Activated CD4-positive, alpha-beta T cell treated with anti-CD3 and anti-CD28 coated beads, Interleukin-2, amount 10 ng/mL, durations not matched to agents 7 days and 5 days (primary cell): ENCODE data around the gene ASPSCR1. TPM values are rescaled to one million over a fixed set of nuclear protein-coding genes. Genes with fewer than 3 reads are reported as not detected.

Experiments used
- CTCF ChIA-PET: fragments of 350-600 bp; sonication (Branson Sonifier 250); formaldehyde crosslinking; loops from one replicate; lab custom pipeline; 2021; ENCODE audit warnings: antibody characterized with exemption; lab: Charles Lee
- POLR2A ChIA-PET: fragments of 350-600 bp; sonication (Branson Sonifier 250); formaldehyde crosslinking; loops from one replicate; lab custom pipeline; 2021; ENCODE audit warnings: antibody characterized with exemption; lab: Charles Lee
- DNase-seq: peaks from one replicate; pipeline ENCODE4 v3.0.0-alpha.2; 2020
- H3K27ac Mint-ChIP-seq: one replicate; pipeline ENCODE4 v1.8.0; 2021; ENCODE audit warnings: mild to moderate bottlenecking, moderate library complexity, mixed read lengths
- H3K27me3 Mint-ChIP-seq: one replicate; pipeline ENCODE4 v1.8.0; 2021; ENCODE audit warnings: mixed read lengths
- H3K36me3 Mint-ChIP-seq: one replicate; pipeline ENCODE4 v1.8.0; 2021; ENCODE audit warnings: low read depth, mixed read lengths
- H3K4me1 Mint-ChIP-seq: one replicate; pipeline ENCODE4 v1.8.0; 2021; ENCODE audit warnings: mixed read lengths
- H3K4me3 Mint-ChIP-seq: one replicate; pipeline ENCODE4 v1.8.0; 2021; ENCODE audit warnings: mild to moderate bottlenecking, moderate library complexity, mixed read lengths
- H3K9me3 Mint-ChIP-seq: one replicate; pipeline ENCODE4 v1.8.0; 2021; ENCODE audit warnings: mixed read lengths
- total RNA-seq, 2 experiments: library from RNA; stranded (reverse); gene quantifications; one replicate each; pipeline ENCODE4 v1.2.3, GENCODE V29; 2021

The ASPSCR1 gene
- total RNA-seq, 2 experiments from 2014 or later = 34.0 to 37.6 TPM

GRCh38 chr17:81996757-81997441 is 19.5 kb downstream of the ASPSCR1 start:
- Mint-ChIP-seq H3K4me1 (no peaks in the 10 kb centered on the region), H3K27me3 (no peaks in the 10 kb centered on the region), H3K4me3 (no peak overlapping the region), H3K36me3 (no peaks in the 10 kb centered on the region), H3K27ac (no peak overlapping the region), H3K9me3 (no peaks in the 10 kb centered on the region)
- no peak for DNase-seq
- POLR2A ChIA-PET = no interaction called here
- CTCF ChIA-PET = interaction anchor here (0.9 to 2.4 kb wide), 3 partner anchors 11 to 37 kb away, joined by 4 to 10 read pairs (median 6); no protein-coding TSS in a partner anchor

DNA sequence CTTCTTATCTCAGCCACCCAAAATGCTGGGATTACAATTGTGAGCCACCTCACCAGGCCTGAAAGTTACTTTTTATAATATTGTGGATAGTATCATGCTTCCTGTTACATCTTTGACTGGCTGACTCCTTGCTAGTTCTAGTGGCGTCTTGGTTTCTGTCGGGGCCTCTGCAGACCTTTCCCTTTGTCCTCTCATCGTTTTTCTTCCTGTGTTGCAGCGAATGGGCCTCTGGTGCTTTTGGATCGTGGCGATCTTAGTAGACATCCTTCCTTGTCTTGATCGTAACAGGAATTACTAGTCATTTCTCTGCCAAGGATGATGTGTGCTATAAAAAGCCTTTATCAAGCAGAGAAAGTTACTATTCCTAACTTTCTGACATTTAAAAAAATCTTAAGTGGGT is 20.8 kb downstream of the ASPSCR1 start:
- Mint-ChIP-seq H3K4me1 (no peaks in the 10 kb centered on the region), H3K27me3 (no peaks in the 10 kb centered on the region), H3K36me3 (no peaks in the 10 kb centered on the region), H3K9me3 (no peaks in the 10 kb centered on the region), H3K27ac (no peak overlapping the region), H3K4me3 (no peak overlapping the region)
- CTCF ChIA-PET = no interaction called here
- no peak for DNase-seq
- POLR2A ChIA-PET = no interaction called here

GRCh38 chr17:81998691-81999438 is 21.4 kb downstream of the ASPSCR1 start:
- Mint-ChIP-seq H3K36me3 (no peaks in the 10 kb centered on the region), H3K9me3 (no peaks in the 10 kb centered on the region), H3K27me3 (no peaks in the 10 kb centered on the region), H3K27ac (no peak overlapping the region), H3K4me3 (no peak overlapping the region), H3K4me1 (no peaks in the 10 kb centered on the region)
- DNase-seq = no peak
- POLR2A ChIA-PET = no interaction called here
- CTCF ChIA-PET = interaction anchor here (0.5 kb wide), 1 partner anchor 13 kb away, joined by 3 read pairs; no protein-coding TSS in a partner anchor

- DNase-seq = no peak
- H3K4me1 Mint-ChIP-seq = no peaks in the 10 kb centered on the region
- POLR2A ChIA-PET = no interaction called here
- CTCF ChIA-PET = no interaction called here
- no peak overlapping the region for H3K4me3 Mint-ChIP-seq
- no peak overlapping the region for H3K27ac Mint-ChIP-seq
- H3K36me3 Mint-ChIP-seq = no peaks in the 10 kb centered on the region
- H3K27me3 Mint-ChIP-seq = no peaks in the 10 kb centered on the region
- no peaks in the 10 kb centered on the region for H3K9me3 Mint-ChIP-seq
Measured at GRCh38 chr17:81999587-81999975, 22.2 kb downstream of the ASPSCR1 start.

- H3K4me1 Mint-ChIP-seq = no peaks in the 10 kb centered on the region
- no peak overlapping the region for H3K27ac Mint-ChIP-seq
- H3K36me3 Mint-ChIP-seq = no peaks in the 10 kb centered on the region
- no peaks in the 10 kb centered on the region for H3K9me3 Mint-ChIP-seq
- no peak overlapping the region for H3K4me3 Mint-ChIP-seq
- no peak for DNase-seq
- H3K27me3 Mint-ChIP-seq = no peaks in the 10 kb centered on the region
- CTCF ChIA-PET = no interaction called here
- POLR2A ChIA-PET = no interaction called here
Measured at GRCh38 chr17:81999976-82000802, 22.8 kb downstream of the ASPSCR1 start.

DNA sequence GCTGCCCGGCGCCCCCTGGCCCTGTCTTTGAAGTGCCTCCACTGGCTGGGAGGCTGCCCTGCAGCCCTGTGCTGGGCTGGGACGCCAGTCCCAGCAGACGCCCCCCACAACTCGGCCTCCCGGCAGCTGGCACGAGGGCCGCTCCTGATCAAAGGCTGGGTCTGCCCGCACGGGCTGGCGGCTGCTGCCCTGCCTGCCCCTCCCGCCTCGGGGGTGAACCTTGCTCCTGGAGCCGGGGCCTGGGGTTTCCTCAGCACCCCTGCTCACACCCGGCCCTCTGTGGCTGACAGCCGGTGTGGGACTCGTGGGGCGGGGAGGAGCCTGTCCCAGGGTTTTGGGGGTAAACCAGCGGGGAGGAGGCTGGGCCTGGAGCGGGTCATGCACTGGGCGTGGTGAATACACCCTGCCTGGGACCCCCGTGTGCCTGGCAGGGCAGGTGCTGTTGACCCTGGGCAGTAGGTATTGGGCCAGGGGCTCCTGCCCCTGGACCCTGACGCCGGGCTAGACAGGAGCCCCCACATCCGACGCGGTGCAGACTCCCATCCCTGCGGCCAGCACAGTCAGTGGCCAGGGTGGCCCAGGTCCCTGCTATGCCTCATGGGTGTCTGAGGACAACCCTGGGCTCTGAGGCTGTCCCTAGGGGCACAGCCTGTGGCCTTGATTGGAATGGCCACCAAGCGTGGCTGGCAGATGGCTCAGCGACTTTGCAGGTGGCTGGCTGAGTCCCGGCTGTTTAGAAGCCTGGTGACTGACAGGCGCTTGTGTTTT is 23.6 kb downstream of the ASPSCR1 start:
- Mint-ChIP-seq H3K4me3 (no peak overlapping the region), H3K9me3 (no peaks in the 10 kb centered on the region), H3K27me3 (no peaks in the 10 kb centered on the region), H3K4me1 (no peaks in the 10 kb centered on the region), H3K36me3 (no peaks in the 10 kb centered on the region), H3K27ac (no peak overlapping the region)
- no peak for DNase-seq
- POLR2A ChIA-PET = no interaction called here
- CTCF ChIA-PET = no interaction called here

- CTCF ChIA-PET = no interaction called here
- POLR2A ChIA-PET = interaction anchor here (0.7 kb wide), 1 partner anchor 75 kb away, joined by 6 read pairs; no protein-coding TSS in a partner anchor
- Mint-ChIP-seq H3K27me3 (no peaks in the 10 kb centered on the region), H3K4me1 (no peaks in the 10 kb centered on the region), H3K36me3 (no peaks in the 10 kb centered on the region), H3K27ac (no peak overlapping the region), H3K4me3 (no peak overlapping the region), H3K9me3 (no peaks in the 10 kb centered on the region)
- no peak for DNase-seq
Measured at GRCh38 chr17:82001571-82002056, 24.2 kb downstream of the ASPSCR1 start.

- no peak overlapping the region for H3K4me3 Mint-ChIP-seq
- H3K27ac Mint-ChIP-seq = no peak overlapping the region
- no peak for DNase-seq
- H3K36me3 Mint-ChIP-seq = no peaks in the 10 kb centered on the region
- no peaks in the 10 kb centered on the region for H3K4me1 Mint-ChIP-seq
- POLR2A ChIA-PET = no interaction called here
- H3K9me3 Mint-ChIP-seq = no peaks in the 10 kb centered on the region
- CTCF ChIA-PET = interaction anchor here (1.2 kb wide), 1 partner anchor 14 kb away, joined by 3 read pairs; no protein-coding TSS in a partner anchor
- no peaks in the 10 kb centered on the region for H3K27me3 Mint-ChIP-seq
Measured at GRCh38 chr17:82003411-82004381, 26.3 kb downstream of the ASPSCR1 start.

DNA sequence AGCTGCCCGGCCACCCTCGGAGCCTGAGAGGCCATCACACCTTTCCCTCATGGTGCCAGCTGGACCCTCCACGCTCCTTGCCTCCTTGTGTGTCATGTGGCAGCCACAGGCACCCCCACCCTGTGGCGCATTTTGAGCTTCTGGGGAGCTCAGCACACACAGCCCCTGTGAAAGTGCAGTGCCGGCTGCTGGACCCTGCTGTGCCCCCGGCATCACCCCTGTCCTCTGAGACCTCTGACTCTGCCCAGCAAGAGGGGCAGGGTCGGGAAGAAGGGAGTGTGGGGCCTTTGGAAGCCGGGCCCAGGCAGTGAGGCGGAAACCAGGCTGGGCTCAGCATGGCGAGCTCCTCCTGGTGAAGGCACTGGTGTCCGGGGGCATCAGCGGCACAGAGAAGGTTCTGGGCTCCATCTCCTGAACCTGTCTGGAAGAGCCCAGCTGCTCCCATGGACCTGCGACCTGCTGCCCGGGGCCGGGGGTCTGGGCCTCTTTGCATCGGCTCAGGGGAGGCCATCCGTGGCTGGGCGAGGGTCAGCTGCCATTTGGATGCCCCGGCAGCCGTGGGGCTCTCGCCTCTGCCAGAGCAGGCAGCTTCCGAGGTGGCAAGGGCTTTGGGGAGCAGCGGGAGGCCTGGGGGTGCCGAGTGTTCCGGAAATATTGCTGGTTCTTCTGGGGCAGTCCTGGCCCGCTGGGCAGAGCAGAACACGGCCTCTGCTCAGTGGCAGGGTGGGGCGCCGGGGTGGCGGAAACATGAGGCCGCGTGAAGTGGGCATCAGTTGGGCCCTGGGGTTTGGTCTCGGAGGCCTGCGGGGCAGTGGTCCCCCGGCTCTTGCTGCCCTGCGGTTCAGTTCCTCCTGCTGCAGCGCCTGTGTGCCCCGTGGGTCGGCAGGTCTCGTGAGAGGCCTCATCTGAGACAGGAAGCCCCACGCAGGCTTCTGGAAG is 27.4 kb downstream of the ASPSCR1 start:
- H3K4me3 Mint-ChIP-seq = no peak overlapping the region
- no peaks in the 10 kb centered on the region for H3K27me3 Mint-ChIP-seq
- CTCF ChIA-PET = interaction anchor here (0.6 to 1.2 kb wide), 2 partner anchors 15 to 45 kb away, joined by 3 read pairs; no protein-coding TSS in a partner anchor
- no peaks in the 10 kb centered on the region for H3K4me1 Mint-ChIP-seq
- POLR2A ChIA-PET = no interaction called here
- DNase-seq = no peak
- H3K27ac Mint-ChIP-seq = no peak overlapping the region
- H3K36me3 Mint-ChIP-seq = no peaks in the 10 kb centered on the region
- H3K9me3 Mint-ChIP-seq = no peaks in the 10 kb centered on the region

DNA sequence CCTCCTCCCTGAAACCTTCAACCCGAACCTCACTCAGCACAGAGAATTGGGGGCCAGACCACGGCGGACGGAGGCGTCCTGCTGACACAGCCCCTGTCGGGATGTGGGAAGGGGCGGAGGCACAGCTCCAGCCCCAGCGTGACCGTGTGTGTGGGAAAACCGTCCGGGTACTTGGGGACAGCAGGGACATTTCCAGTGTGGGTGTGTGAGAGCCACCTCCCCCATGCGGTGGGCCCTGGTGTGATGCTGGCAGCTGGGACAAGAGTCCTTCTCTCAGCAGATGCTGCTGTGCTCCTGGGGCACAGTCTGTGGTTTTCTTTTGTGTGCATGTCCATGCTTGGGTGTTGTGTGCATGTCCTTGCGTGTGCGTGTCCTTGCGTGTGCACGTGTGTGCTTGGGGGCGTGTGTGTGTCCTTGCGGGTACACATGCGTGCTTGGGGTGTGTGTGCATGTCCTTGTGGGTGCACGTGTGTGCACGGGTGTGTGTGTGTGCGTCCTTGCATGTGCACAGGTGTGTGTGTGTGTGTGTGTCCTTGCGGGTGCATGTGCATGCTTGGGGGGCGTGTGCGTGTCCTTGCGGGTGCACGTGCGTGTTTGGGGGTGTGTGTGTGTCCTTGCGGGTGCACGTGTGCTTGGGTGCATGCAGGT is 28.4 kb downstream of the ASPSCR1 start:
- CTCF ChIA-PET = no interaction called here
- POLR2A ChIA-PET = no interaction called here
- no peak overlapping the region for H3K27ac Mint-ChIP-seq
- no peak for DNase-seq
- H3K36me3 Mint-ChIP-seq = no peaks in the 10 kb centered on the region
- H3K9me3 Mint-ChIP-seq = no peaks in the 10 kb centered on the region
- no peaks in the 10 kb centered on the region for H3K27me3 Mint-ChIP-seq
- no peaks in the 10 kb centered on the region for H3K4me1 Mint-ChIP-seq
- no peak overlapping the region for H3K4me3 Mint-ChIP-seq
